Small intestine (tissue), 4 donors: ENCODE data around the gene TRIM77. TPM values are rescaled to one million over a fixed set of nuclear protein-coding genes. Genes with fewer than 3 reads are reported as not detected.

Experiments
- polyA plus RNA-seq, 4 donors: library from polyadenylated mRNA; stranded (reverse) in 3 of 4; unstranded in 1 of 4; fragments of 200-250 nt in 3 of 4; fragments of 120-200 nt in 1 of 4; gene quantifications; one replicate each; pipeline versions ENCODE4 v1.2.1 to v1.2.3, GENCODE V29; 2013
- donor health status: healthy with polysubstance abuse.
- donor health status: Bipolar disorder and iron deficiency.
- donor health status: healthy.

TRIM77 gene
- polyA plus RNA-seq, 4 donors = not detected

Other genes with a start within 250 kb of the TRIM77 start
- gene NOX4, start 218.9 kb upstream of the TRIM77 start, polyA plus RNA-seq = 1 to 10 TPM in 1 of 4 donors, under 1 TPM in 1, not detected in 2; 0.31 to 3.0 TPM
- not detected for gene TRIM49, start 98.3 kb downstream of the TRIM77 start, polyA plus RNA-seq
- not detected for gene TRIM64B, start 168.2 kb downstream of the TRIM77 start, polyA plus RNA-seq
- not detected for gene TRIM49D1, start 211.9 kb downstream of the TRIM77 start, polyA plus RNA-seq
- gene TRIM49D2, start 213.8 kb downstream of the TRIM77 start, polyA plus RNA-seq = not detected